Mesenchymal stem cell (in vitro differentiated cells and primary cell): ENCODE data around the gene ERRFI1.
A peak's percentile ranks its signal among the peaks of the same experiment; 100 is the strongest.

Source experiments
- DNase-seq: peaks from one replicate; pipeline ENCODE4 v3.0.0-alpha.2; 2013
- H2AFZ ChIP-seq: one replicate; pipeline ENCODE4 v1.6.1; 2013; ENCODE audit warnings: low read depth, mild to moderate bottlenecking, control low read depth, inconsistent platforms, low read length, moderate library complexity
- H2AK5ac ChIP-seq: 2 replicates; pipeline ENCODE4 v1.6.1; 2013; ENCODE audit warnings: low read length, moderate library complexity, mild to moderate bottlenecking, inconsistent platforms; ENCODE audit not compliant: severe bottlenecking
- H2BK120ac ChIP-seq: one replicate; pipeline ENCODE4 v1.6.1; 2013; ENCODE audit warnings: low read depth, mild to moderate bottlenecking, inconsistent platforms, low read length, moderate library complexity
- H2BK12ac ChIP-seq, 2 experiments: one replicate each; pipeline ENCODE4 v1.6.1; 2013; ENCODE audit warnings: inconsistent platforms in 2 of 2, low read length in 2 of 2, mild to moderate bottlenecking in 2 of 2, moderate library complexity in 2 of 2, control low read depth in 1 of 2
- H2BK15ac ChIP-seq: one replicate; pipeline ENCODE4 v1.6.1; 2013; ENCODE audit warnings: mild to moderate bottlenecking, low read depth, inconsistent platforms; ENCODE audit not compliant: poor library complexity, severe bottlenecking
- H2BK5ac ChIP-seq: 2 replicates; pipeline ENCODE4 v1.6.1; 2013; ENCODE audit warnings: low read depth, mild to moderate bottlenecking, low read length, control low read depth, inconsistent platforms; ENCODE audit not compliant: poor library complexity, severe bottlenecking
- H3K14ac ChIP-seq, 2 experiments: one replicate each; pipeline ENCODE4 v1.6.1; 2013; ENCODE audit warnings: inconsistent platforms in 2 of 2, low read length in 2 of 2, control low read depth in 1 of 2, mild to moderate bottlenecking in 1 of 2, moderate library complexity in 1 of 2
- H3K18ac ChIP-seq, 2 experiments: one replicate each; pipeline ENCODE4 v1.6.1; 2013; ENCODE audit warnings: inconsistent platforms in 2 of 2, low read length in 2 of 2, control low read depth in 1 of 2, low read depth in 1 of 2, mild to moderate bottlenecking in 1 of 2
- H3K23ac ChIP-seq, 2 experiments: one replicate each; pipeline ENCODE4 v1.6.1; 2013; ENCODE audit warnings: inconsistent platforms in 2 of 2, low read length in 2 of 2, mild to moderate bottlenecking in 2 of 2, moderate library complexity in 2 of 2, control low read depth in 1 of 2
- H3K27ac ChIP-seq: 2 replicates; pipeline ENCODE4 v1.5.1; 2013; ENCODE audit warnings: mild to moderate bottlenecking, moderate library complexity, low read length, control low read depth, inconsistent platforms; ENCODE audit not compliant: poor library complexity, severe bottlenecking
- H3K27me3 ChIP-seq, 2 experiments: 2 replicates each; pipeline versions ENCODE4 v1.6.1 to v1.7.0; 2013; ENCODE audit warnings: low read length in 2 of 2, mild to moderate bottlenecking in 2 of 2, moderate library complexity in 2 of 2, control low read depth in 1 of 2, inconsistent platforms in 1 of 2; ENCODE audit not compliant: control insufficient read depth in 1 of 2, insufficient read depth in 1 of 2
- H3K36me3 ChIP-seq, 2 experiments: 2 replicates each; pipeline versions ENCODE4 v1.6.1 to v1.7.0; 2013; ENCODE audit warnings: low read length in 2 of 2, control low read depth in 1 of 2, inconsistent platforms in 1 of 2, low read depth in 1 of 2, mild to moderate bottlenecking in 1 of 2; ENCODE audit not compliant: insufficient read depth in 2 of 2, control insufficient read depth in 1 of 2
- H3K4ac ChIP-seq, 2 experiments: one replicate each; pipeline ENCODE4 v1.6.1; 2013; ENCODE audit warnings: inconsistent platforms in 2 of 2, low read length in 2 of 2, mild to moderate bottlenecking in 2 of 2, moderate library complexity in 2 of 2, control low read depth in 1 of 2, low read depth in 1 of 2
- H3K4me1 ChIP-seq: 2 replicates; pipeline ENCODE4 v1.6.1; 2013; ENCODE audit warnings: low read depth, low read length, control low read depth; ENCODE audit not compliant: control insufficient read depth, insufficient read depth
- H3K4me2 ChIP-seq: 2 replicates; pipeline ENCODE4 v1.6.1; 2013; ENCODE audit warnings: low read length, mild to moderate bottlenecking, inconsistent platforms; ENCODE audit not compliant: poor library complexity, severe bottlenecking
- H3K4me3 ChIP-seq, 2 experiments: 2 replicates each; pipeline versions ENCODE4 v1.5.1 to v1.7.0; 2013; ENCODE audit warnings: low read length in 2 of 2, mild to moderate bottlenecking in 2 of 2, control low read depth in 1 of 2, low read depth in 1 of 2; ENCODE audit not compliant: insufficient read depth in 1 of 2
- H3K79me1 ChIP-seq: replicated peaks from 2 replicates; pipeline ENCODE4 v1.6.1; 2013; ENCODE audit warnings: mild to moderate bottlenecking, control low read depth, low read length, inconsistent platforms; ENCODE audit not compliant: poor library complexity, severe bottlenecking
- H3K9ac ChIP-seq: 2 replicates; pipeline ENCODE4 v1.7.0; 2013; ENCODE audit warnings: mild to moderate bottlenecking, low read length, moderate library complexity
- H3K9me3 ChIP-seq: 2 replicates; pipeline ENCODE4 v1.7.0; 2013; ENCODE audit warnings: mild to moderate bottlenecking, low read length; ENCODE audit not compliant: control insufficient read depth
- H4K8ac ChIP-seq: one replicate; pipeline ENCODE4 v1.6.1; 2013; ENCODE audit warnings: inconsistent platforms, mild to moderate bottlenecking, low read length, moderate library complexity
- H4K91ac ChIP-seq: one replicate; pipeline ENCODE4 v1.6.1; 2013; ENCODE audit warnings: mild to moderate bottlenecking, low read length, inconsistent platforms
- WGBS: methylation state at CpG from one replicate; pipeline ENCODE4 v1.1.7; 2013; ENCODE audit warnings: mixed read lengths; 5-methylcytosine and 5-hydroxymethylcytosine counted together

Gene ERRFI1

GRCh38 chr1:8002921-8003320 lies 23.2 kb downstream of the ERRFI1 start:
- Histone ChIP-seq H4K91ac (no peak overlapping the region), H3K9me3 (no peaks in the 10 kb centered on the region)

GRCh38 chr1:8002329-8002910 lies 23.7 kb downstream of the ERRFI1 start:
- Histone ChIP-seq H3K4me3 (no peak overlapping the region), H3K18ac (peak overlapping the region; percentile 30 to 46), H3K27me3 (no peaks in the 10 kb centered on the region), H3K14ac (no peak overlapping the region), H3K9me3 (no peaks in the 10 kb centered on the region), H4K91ac (peak overlapping the region; percentile 44), H3K4me1 (peaks cover 16% of the 10 kb centered on the region), H3K23ac (no peak overlapping the region), H2BK15ac (no peak overlapping the region), H2AFZ (no peak overlapping the region), H3K9ac (no peak overlapping the region), H2BK120ac (no peak overlapping the region), H3K79me1 (peaks cover 1% of the 10 kb centered on the region), H3K4ac (peak overlapping the region in 1 of 2 experiments; percentile 22), H4K8ac (no peak overlapping the region), H2BK12ac (peak overlapping the region in 1 of 2 experiments; percentile 90), H3K36me3 (no peaks in the 10 kb centered on the region), H3K27ac (no peak overlapping the region), H2AK5ac (peak overlapping the region; percentile 55), H2BK5ac (no peak overlapping the region), H3K4me2 (no peak overlapping the region)
- WGBS, result 91% methylated on average over 6 of the region's 6 CpGs
- DNase-seq, result no peak

More at GRCh38 chr1:8002921-8003320, 23.2 kb downstream of the ERRFI1 start:
- Histone ChIP-seq H3K27me3 (no peaks in the 10 kb centered on the region), H3K18ac (peak overlapping the region in 1 of 2 experiments; percentile 34), H3K36me3 (no peaks in the 10 kb centered on the region), H3K23ac (no peak overlapping the region), H3K4me2 (no peak overlapping the region), H2BK5ac (no peak overlapping the region), H3K4me3 (no peak overlapping the region), H2AK5ac (no peak overlapping the region), H3K14ac (no peak overlapping the region), H2AFZ (no peak overlapping the region), H3K79me1 (peaks cover 1% of the 10 kb centered on the region), H2BK15ac (no peak overlapping the region), H2BK120ac (peak overlapping the region; percentile 5), H3K27ac (no peak overlapping the region), H3K4ac (peak overlapping the region in 1 of 2 experiments; percentile 37), H4K8ac (no peak overlapping the region), H3K9ac (peak overlapping the region; percentile 85), H3K4me1 (peaks cover 16% of the 10 kb centered on the region), H2BK12ac (peak overlapping the region; percentile 63 to 95)
- 97% methylated on average over 4 of the region's 4 CpGs for WGBS
- no peak for DNase-seq

- Histone ChIP-seq H2BK120ac (no peak overlapping the region), H2AFZ (no peak overlapping the region), H3K4me2 (no peak overlapping the region), H4K91ac (no peak overlapping the region), H3K9ac (no peak overlapping the region), H3K4me1 (peaks cover 6% of the 10 kb centered on the region), H2BK12ac (no peak overlapping the region), H3K27me3 (no peaks in the 10 kb centered on the region), H3K14ac (no peak overlapping the region), H2BK15ac (no peak overlapping the region), H4K8ac (no peak overlapping the region), H3K4me3 (no peak overlapping the region), H3K27ac (no peak overlapping the region), H3K79me1 (no peaks in the 10 kb centered on the region), H2BK5ac (no peak overlapping the region), H2AK5ac (no peak overlapping the region), H3K36me3 (peaks cover 0 to 3% of the 10 kb centered on the region in 2 experiments), H3K23ac (no peak overlapping the region), H3K4ac (no peak overlapping the region), H3K18ac (no peak overlapping the region), H3K9me3 (no peaks in the 10 kb centered on the region)
- WGBS, result no CpG with 5 or more reads among the region's 5 CpGs
- no peak for DNase-seq
These were observed 30.7 kb downstream of the ERRFI1 start for GRCh38 chr1:7995437-7995836.

- no CpG with 5 or more reads among the region's 1 CpG for WGBS
- H2AK5ac ChIP-seq, result no peak overlapping the region
These were observed 31.3 kb downstream of the ERRFI1 start for GRCh38 chr1:7994827-7995226.

More at GRCh38 chr1:7994827-7995226, 31.3 kb downstream of the ERRFI1 start:
- H2BK12ac ChIP-seq, result no peak overlapping the region
- no peak overlapping the region for H3K4me3 ChIP-seq
- DNase-seq, result no peak
- H3K18ac ChIP-seq, result no peak overlapping the region
- H3K27ac ChIP-seq, result no peak overlapping the region
- no peak overlapping the region for H4K91ac ChIP-seq
- no peaks in the 10 kb centered on the region for H3K9me3 ChIP-seq
- no peak overlapping the region for H2BK120ac ChIP-seq
- H3K4me2 ChIP-seq, result no peak overlapping the region
- H3K9ac ChIP-seq, result no peak overlapping the region
- no peak overlapping the region for H2BK15ac ChIP-seq
- no peak overlapping the region for H3K4ac ChIP-seq
- no peak overlapping the region for H2AFZ ChIP-seq
- H3K4me1 ChIP-seq, result peaks cover 7% of the 10 kb centered on the region
- H2BK5ac ChIP-seq, result no peak overlapping the region
- no peaks in the 10 kb centered on the region for H3K79me1 ChIP-seq
- H3K23ac ChIP-seq, result no peak overlapping the region
- H3K27me3 ChIP-seq, result no peaks in the 10 kb centered on the region
- H3K14ac ChIP-seq, result no peak overlapping the region
- H3K36me3 ChIP-seq, result peaks cover 0 to 9% of the 10 kb centered on the region in 2 experiments
- H4K8ac ChIP-seq, result no peak overlapping the region
